Neural cell (in vitro differentiated cells): ENCODE measurements around the gene TSR2. TPM values are rescaled to one million over a fixed set of nuclear protein-coding genes. Genes with fewer than 3 reads are reported as not detected.

Source experiments
- H2AFZ ChIP-seq: fragments of 200-600, 300-800 bp; sonication (generic), shearing (Covaris generic); 2 replicates; pipeline ENCODE4 v1.6.0; 2014; ENCODE audit warnings: low read depth, mild to moderate bottlenecking, antibody characterized with exemption, low read length, moderate library complexity
- H3F3A ChIP-seq: fragments of 200-600 bp; shearing (Covaris generic); 2 replicates; pipeline ENCODE4 v1.6.1; 2016; ENCODE audit warnings: mild to moderate bottlenecking, moderate library complexity, mixed read lengths, antibody characterized with exemption, low read length; ENCODE audit not compliant: insufficient read depth, poor library complexity, severe bottlenecking
- H3K27ac ChIP-seq: fragments of 200-600, 300-800 bp; sonication (generic), shearing (Covaris generic); 2 replicates; pipeline ENCODE4 v1.5.1; 2014; ENCODE audit warnings: mild to moderate bottlenecking, low read length, moderate library complexity
- H3K27me3 ChIP-seq: fragments of 300-800, 200-600 bp; sonication (generic), shearing (Covaris generic); 2 replicates; pipeline ENCODE4 v1.6.0; 2014; ENCODE audit warnings: mild to moderate bottlenecking, low read depth, low read length, moderate library complexity; ENCODE audit not compliant: insufficient read depth
- H3K36me3 ChIP-seq: fragments of 300-800, 200-600 bp; sonication (generic), shearing (Covaris generic); 2 replicates; pipeline ENCODE4 v1.5.1; 2014; ENCODE audit warnings: mild to moderate bottlenecking, antibody characterized with exemption, low read length, moderate library complexity; ENCODE audit not compliant: insufficient read depth
- H3K4me2 ChIP-seq: fragments of 300-800, 200-600 bp; sonication (generic), shearing (Covaris generic); 2 replicates; pipeline ENCODE4 v1.6.0; 2014; ENCODE audit warnings: mild to moderate bottlenecking, low read length
- H3K4me3 ChIP-seq: fragments of 300-800, 200-600 bp; sonication (generic), shearing (Covaris generic); 2 replicates; pipeline ENCODE4 v1.5.1; 2014; ENCODE audit warnings: mild to moderate bottlenecking, low read length, moderate library complexity
- H3K79me2 ChIP-seq: fragments of 200-600 bp; shearing (Covaris generic); replicated peaks from 2 replicates; pipeline ENCODE4 v1.6.0; 2014; ENCODE audit warnings: mild to moderate bottlenecking, low read length, moderate library complexity; ENCODE audit not compliant: insufficient read depth
- H3K9ac ChIP-seq: fragments of 300-800, 200-600 bp; sonication (generic), shearing (Covaris generic); 2 replicates; pipeline ENCODE4 v1.6.1; 2016; ENCODE audit warnings: mild to moderate bottlenecking, low read length, mixed read lengths
- H3K9me2 ChIP-seq: fragments of 200-600 bp; shearing (Covaris generic); 2 replicates; pipeline ENCODE4 v1.6.1; 2016; ENCODE audit warnings: mild to moderate bottlenecking, low read length, mixed read lengths; ENCODE audit not compliant: insufficient read depth
- H3K9me3 ChIP-seq: fragments of 200-600, 300-800 bp; sonication (generic), shearing (Covaris generic); 2 replicates; pipeline ENCODE4 v1.6.1; 2016; ENCODE audit warnings: mild to moderate bottlenecking, mixed run types, low read length, moderate library complexity, mixed read lengths
- H4K20me1 ChIP-seq: fragments of 200-600 bp; shearing (Covaris generic); 2 replicates; pipeline ENCODE4 v1.6.1; 2016; ENCODE audit warnings: mild to moderate bottlenecking, mixed run types; ENCODE audit not compliant: insufficient read depth
- EP300 ChIP-seq: fragments of 450-650 bp; conservative IDR thresholded peaks from 2 replicates; pipeline ENCODE4 v1.6.1; 2014; ENCODE audit warnings: antibody characterized with exemption, mild to moderate bottlenecking, moderate library complexity; ENCODE audit not compliant: poor library complexity, severe bottlenecking
- EZH2 ChIP-seq: fragments of 200-600, 300-800 bp; shearing (Covaris generic), sonication (generic); IDR thresholded peaks from 2 replicates; pipeline ENCODE4 v1.6.1; 2014; ENCODE audit warnings: antibody characterized with exemption, low read length, borderline replicate concordance, mild to moderate bottlenecking; ENCODE audit not compliant: insufficient read depth, poor library complexity, severe bottlenecking
- MXI1 ChIP-seq: fragments of 450-650 bp; conservative IDR thresholded peaks from 2 replicates; pipeline ENCODE4 v1.6.1; 2014; ENCODE audit warnings: antibody characterized with exemption, mild to moderate bottlenecking; ENCODE audit not compliant: poor library complexity, severe bottlenecking
- POLR2AphosphoS5 ChIP-seq: IDR thresholded peaks from 2 replicates; pipeline ENCODE4 v1.6.1; 2012
- RAD21 ChIP-seq: fragments of 450-650 bp; conservative IDR thresholded peaks from 2 replicates; pipeline ENCODE4 v1.6.1; 2014; ENCODE audit warnings: antibody characterized with exemption, mild to moderate bottlenecking, moderate library complexity
- REST ChIP-seq: IDR thresholded peaks from 2 replicates; pipeline ENCODE4 v1.6.1; 2012; ENCODE audit warnings: borderline replicate concordance
- SMC3 ChIP-seq: fragments of 450-650 bp; conservative IDR thresholded peaks from 2 replicates; pipeline ENCODE4 v1.6.1; 2014; ENCODE audit warnings: antibody characterized with exemption, mild to moderate bottlenecking, moderate library complexity; ENCODE audit not compliant: poor library complexity
- TAF1 ChIP-seq: IDR thresholded peaks from 2 replicates; pipeline ENCODE4 v1.6.1; 2012; ENCODE audit warnings: low read depth
- polyA plus RNA-seq: library from polyadenylated mRNA; depleted of rRNA; stranded (reverse); fragments of >200 nt; gene quantifications from 2 replicates; pipeline ENCODE4 v1.2.3, GENCODE V29; 2014
- TF ChIP-seq, protein P1 (sequence below): fragments of 450-650 bp; IDR thresholded peaks from 2 replicates; pipeline ENCODE4 v1.5.1; 2014; ENCODE audit warnings: antibody characterized with exemption, mild to moderate bottlenecking, moderate library complexity; ENCODE audit not compliant: poor library complexity, severe bottlenecking

TSR2 gene
- polyA plus RNA-seq, 1 donor from 2014 or later: 27.5 TPM

DNA sequence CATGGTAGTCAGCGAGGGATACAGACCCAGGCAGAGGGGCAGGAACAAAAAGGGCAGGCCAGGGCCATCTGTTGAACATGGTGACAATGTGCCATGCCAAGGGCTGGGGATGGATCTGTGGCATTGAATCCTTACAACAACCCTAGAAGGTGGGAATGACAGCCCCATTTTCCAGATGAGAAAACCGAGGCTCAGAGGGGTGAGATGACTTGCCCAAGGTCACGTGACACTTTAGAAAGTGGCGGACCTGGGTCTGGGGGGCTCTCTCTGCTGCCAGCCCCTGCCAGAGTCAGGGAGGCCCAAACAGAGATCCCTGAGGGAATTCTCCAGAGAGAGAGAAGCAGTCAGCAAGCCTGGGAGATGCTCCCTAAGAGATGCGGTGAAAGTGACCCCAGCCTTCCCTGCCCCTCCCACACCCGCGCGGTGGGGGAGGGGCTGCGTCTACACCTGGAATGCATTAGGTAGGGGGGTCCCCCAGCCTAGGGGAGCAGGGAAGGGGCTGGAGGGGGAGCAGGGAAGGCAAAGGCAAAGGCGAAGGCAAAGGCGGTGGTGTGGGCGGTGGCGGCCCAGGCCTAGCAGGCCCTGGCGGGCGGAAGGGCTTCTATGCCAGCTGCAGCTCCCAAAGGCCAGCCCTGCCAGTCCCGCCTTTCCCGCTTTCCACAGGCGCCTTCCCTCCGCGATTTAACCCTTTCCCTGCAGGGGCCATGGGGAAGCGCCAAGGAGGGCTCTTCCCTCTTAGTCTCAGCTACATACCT lies 42.8 kb downstream of the TSR2 start:
- Histone ChIP-seq H3K79me2 (no peaks in the 10 kb centered on the region), H3K9me3 (no peaks in the 10 kb centered on the region), H3K9me2 (no peaks in the 10 kb centered on the region), H3K27ac (no peak overlapping the region), H2AFZ (no peak overlapping the region), H3K36me3 (no peaks in the 10 kb centered on the region), H3K9ac (no peak overlapping the region), H3F3A (no peaks in the 10 kb centered on the region), H3K27me3 (no peaks in the 10 kb centered on the region), H4K20me1 (no peaks in the 10 kb centered on the region), H3K4me3 (no peak overlapping the region), H3K4me2 (no peak overlapping the region)
- TF ChIP-seq, protein P1, sequence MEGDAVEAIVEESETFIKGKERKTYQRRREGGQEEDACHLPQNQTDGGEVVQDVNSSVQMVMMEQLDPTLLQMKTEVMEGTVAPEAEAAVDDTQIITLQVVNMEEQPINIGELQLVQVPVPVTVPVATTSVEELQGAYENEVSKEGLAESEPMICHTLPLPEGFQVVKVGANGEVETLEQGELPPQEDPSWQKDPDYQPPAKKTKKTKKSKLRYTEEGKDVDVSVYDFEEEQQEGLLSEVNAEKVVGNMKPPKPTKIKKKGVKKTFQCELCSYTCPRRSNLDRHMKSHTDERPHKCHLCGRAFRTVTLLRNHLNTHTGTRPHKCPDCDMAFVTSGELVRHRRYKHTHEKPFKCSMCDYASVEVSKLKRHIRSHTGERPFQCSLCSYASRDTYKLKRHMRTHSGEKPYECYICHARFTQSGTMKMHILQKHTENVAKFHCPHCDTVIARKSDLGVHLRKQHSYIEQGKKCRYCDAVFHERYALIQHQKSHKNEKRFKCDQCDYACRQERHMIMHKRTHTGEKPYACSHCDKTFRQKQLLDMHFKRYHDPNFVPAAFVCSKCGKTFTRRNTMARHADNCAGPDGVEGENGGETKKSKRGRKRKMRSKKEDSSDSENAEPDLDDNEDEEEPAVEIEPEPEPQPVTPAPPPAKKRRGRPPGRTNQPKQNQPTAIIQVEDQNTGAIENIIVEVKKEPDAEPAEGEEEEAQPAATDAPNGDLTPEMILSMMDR: no peak
- TF ChIP-seq RAD21 (no peak), EP300 (no peak), TAF1 (no peak), REST (no peak), SMC3 (no peak), POLR2AphosphoS5 (no peak), EZH2 (no peak), MXI1 (no peak)

GRCh38 chrX:54483946-54484345 lies 43.7 kb downstream of the TSR2 start:
- Histone ChIP-seq H4K20me1 (no peaks in the 10 kb centered on the region), H3K4me3 (no peak overlapping the region), H2AFZ (no peak overlapping the region), H3K36me3 (no peaks in the 10 kb centered on the region), H3K27ac (no peak overlapping the region), H3F3A (no peaks in the 10 kb centered on the region), H3K9me3 (no peaks in the 10 kb centered on the region), H3K9me2 (no peaks in the 10 kb centered on the region), H3K4me2 (no peak overlapping the region), H3K79me2 (no peaks in the 10 kb centered on the region), H3K27me3 (no peaks in the 10 kb centered on the region), H3K9ac (no peak overlapping the region)
- TF ChIP-seq REST: no peak
- TF ChIP-seq EP300: no peak
- TF ChIP-seq EZH2: no peak
- TF ChIP-seq, protein P1: no peak
- no peak for TF ChIP-seq RAD21
- TF ChIP-seq POLR2AphosphoS5: no peak
- TF ChIP-seq TAF1: no peak
- no peak for TF ChIP-seq SMC3
- no peak for TF ChIP-seq MXI1
